ENCODE measurements around the gene COBL.

GRCh38 chr7:51135576-51135975 is 181.0 kb downstream of the COBL start:
- no peak for TF ChIP-seq POLR2AphosphoS5 (IDR thresholded peaks at IDR 0.05)
- no peak for TF ChIP-seq POLR2A (IDR thresholded peaks at IDR 0.05)
